K562 (cell line): ENCODE results near the gene IMP4. TPM values are rescaled to one million over a fixed set of nuclear protein-coding genes. Genes with fewer than 3 reads are reported as not detected.
A peak's percentile ranks its signal among the peaks of the same experiment; 100 is the strongest.

Source experiments
- ETV1 ChIP-seq: fragments of 450-650 bp; conservative IDR thresholded peaks from 2 replicates; pipeline ENCODE4 v1.6.1; 2016; ENCODE audit warnings: missing genetic modification characterization, control low read depth, low read depth, missing compliant biosample characterization
- MXI1 ChIP-seq: IDR thresholded peaks from 2 replicates; pipeline ENCODE4 v1.6.1; 2011; ENCODE audit warnings: low read depth, mild to moderate bottlenecking, improper control_type of control experiment, low read length
- NR2C1 ChIP-seq, 2 experiments: fragments of 450-650 bp; IDR thresholded peaks; 2 replicates each; pipeline ENCODE4 v1.6.1; 2017; ENCODE audit warnings: mild to moderate bottlenecking in 2 of 2, antibody characterized with exemption in 1 of 2, inconsistent platforms in 1 of 2, missing compliant biosample characterization in 1 of 2, missing genetic modification characterization in 1 of 2
- RCOR1 ChIP-seq, 2 experiments: IDR thresholded peaks; 2 replicates each; pipeline ENCODE4 v1.6.1; 2012; ENCODE audit warnings: low read depth in 2 of 2, low read length in 2 of 2, borderline replicate concordance in 1 of 2, improper control_type of control experiment in 1 of 2
- ZC3H4 ChIP-seq: sonication (generic); formaldehyde crosslinking; IDR thresholded peaks from 2 replicates; pipeline ENCODE4 v1.9.0; 2021; ENCODE audit warnings: missing genetic modification reagents, borderline replicate concordance
- polyA plus RNA-seq, 8 experiments: library from polyadenylated mRNA; depleted of rRNA in 4 of 8; stranded (reverse) in 5 of 8; unstranded in 3 of 8; fragments of >200 nt; fragmentation: Nextera tagmentation in 2 of 8; fragmentation: Illumina TruSeq in 1 of 8; extraction: Ambion mirVana in 2 of 8; extraction: Trizol in 1 of 8; gene quantifications; 2 replicates each; pipeline versions ENCODE4 v1.2.1 to v1.2.3, GENCODE V29; 2011 to 2014; ENCODE audit warnings: inconsistent platforms in 1 of 8, missing spikeins in 1 of 8
- total RNA-seq, 7 experiments: library from RNA; depleted of rRNA in 6 of 7; stranded (reverse); fragments of >200 nt in 6 of 7; fragmentation: Illumina TruSeq in 2 of 7; extraction: Trizol in 2 of 7; gene quantifications; 2 replicates each; pipeline versions ENCODE4 v1.2.1 to v1.2.3, GENCODE V29; 2011 to 2021; ENCODE audit warnings: low replicate concordance in 1 of 7
- TF ChIP-seq, protein P1 (sequence below): fragments of 450-650 bp; IDR thresholded peaks from 2 replicates; pipeline ENCODE4 v1.7.1; 2018; ENCODE audit warnings: mild to moderate bottlenecking, low read depth; ENCODE audit not compliant: partially characterized antibody
- TF ChIP-seq, protein P2 (sequence below): fragments of 250-450 bp; sonication (Bioruptor Pico); IDR thresholded peaks from 2 replicates; pipeline ENCODE4 v1.4.0; 2020; ENCODE audit warnings: mild to moderate bottlenecking

The IMP4 gene
- total and polyA plus RNA-seq, 9 of the 15 experiments (the other 6 are each of a cell fraction or from before 2014, with no cell fraction given) = 35.4 to 209 (median 100.0) TPM

GRCh38 chr2:130342020-130342532 lies 621 bp upstream of the IMP4 start (continued):
- TF ChIP-seq, protein P1, sequence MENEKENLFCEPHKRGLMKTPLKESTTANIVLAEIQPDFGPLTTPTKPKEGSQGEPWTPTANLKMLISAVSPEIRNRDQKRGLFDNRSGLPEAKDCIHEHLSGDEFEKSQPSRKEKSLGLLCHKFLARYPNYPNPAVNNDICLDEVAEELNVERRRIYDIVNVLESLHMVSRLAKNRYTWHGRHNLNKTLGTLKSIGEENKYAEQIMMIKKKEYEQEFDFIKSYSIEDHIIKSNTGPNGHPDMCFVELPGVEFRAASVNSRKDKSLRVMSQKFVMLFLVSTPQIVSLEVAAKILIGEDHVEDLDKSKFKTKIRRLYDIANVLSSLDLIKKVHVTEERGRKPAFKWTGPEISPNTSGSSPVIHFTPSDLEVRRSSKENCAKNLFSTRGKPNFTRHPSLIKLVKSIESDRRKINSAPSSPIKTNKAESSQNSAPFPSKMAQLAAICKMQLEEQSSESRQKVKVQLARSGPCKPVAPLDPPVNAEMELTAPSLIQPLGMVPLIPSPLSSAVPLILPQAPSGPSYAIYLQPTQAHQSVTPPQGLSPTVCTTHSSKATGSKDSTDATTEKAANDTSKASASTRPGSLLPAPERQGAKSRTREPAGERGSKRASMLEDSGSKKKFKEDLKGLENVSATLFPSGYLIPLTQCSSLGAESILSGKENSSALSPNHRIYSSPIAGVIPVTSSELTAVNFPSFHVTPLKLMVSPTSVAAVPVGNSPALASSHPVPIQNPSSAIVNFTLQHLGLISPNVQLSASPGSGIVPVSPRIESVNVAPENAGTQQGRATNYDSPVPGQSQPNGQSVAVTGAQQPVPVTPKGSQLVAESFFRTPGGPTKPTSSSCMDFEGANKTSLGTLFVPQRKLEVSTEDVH = peak; percentile 52
- TF ChIP-seq, protein P2, sequence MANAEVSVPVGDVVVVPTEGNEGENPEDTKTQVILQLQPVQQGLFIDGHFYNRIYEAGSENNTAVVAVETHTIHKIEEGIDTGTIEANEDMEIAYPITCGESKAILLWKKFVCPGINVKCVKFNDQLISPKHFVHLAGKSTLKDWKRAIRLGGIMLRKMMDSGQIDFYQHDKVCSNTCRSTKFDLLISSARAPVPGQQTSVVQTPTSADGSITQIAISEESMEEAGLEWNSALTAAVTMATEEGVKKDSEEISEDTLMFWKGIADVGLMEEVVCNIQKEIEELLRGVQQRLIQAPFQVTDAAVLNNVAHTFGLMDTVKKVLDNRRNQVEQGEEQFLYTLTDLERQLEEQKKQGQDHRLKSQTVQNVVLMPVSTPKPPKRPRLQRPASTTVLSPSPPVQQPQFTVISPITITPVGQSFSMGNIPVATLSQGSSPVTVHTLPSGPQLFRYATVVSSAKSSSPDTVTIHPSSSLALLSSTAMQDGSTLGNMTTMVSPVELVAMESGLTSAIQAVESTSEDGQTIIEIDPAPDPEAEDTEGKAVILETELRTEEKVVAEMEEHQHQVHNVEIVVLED (CRISPR knock-in tag) = no peak
- TF ChIP-seq MXI1 (peak; percentile 75), ZC3H4 (CRISPR knock-in tag) (no peak), RCOR1 (IDR thresholded peaks at IDR 0.05; ENCODE audit: borderline replicate concordance in 1 of 2, low read depth in 2 of 2, low read length in 2 of 2) (peak in 1 of 2 experiments; percentile 40; a peak in 2 of 4 replicates), ETV1 (tag) (peak; percentile 65), NR2C1 (IDR thresholded peaks at IDR 0.05) (peak; percentile 84; the same call in 1 of the 2 replicates), NR2C1 (tag; IDR thresholded peaks at IDR 0.05) (no peak; the same call in 1 of the 2 replicates)
- TF ChIP-seq, all 486 proteins: peak for 61
